ENCODE measurements around the gene TSPEAR.

The TSPEAR gene

DNA sequence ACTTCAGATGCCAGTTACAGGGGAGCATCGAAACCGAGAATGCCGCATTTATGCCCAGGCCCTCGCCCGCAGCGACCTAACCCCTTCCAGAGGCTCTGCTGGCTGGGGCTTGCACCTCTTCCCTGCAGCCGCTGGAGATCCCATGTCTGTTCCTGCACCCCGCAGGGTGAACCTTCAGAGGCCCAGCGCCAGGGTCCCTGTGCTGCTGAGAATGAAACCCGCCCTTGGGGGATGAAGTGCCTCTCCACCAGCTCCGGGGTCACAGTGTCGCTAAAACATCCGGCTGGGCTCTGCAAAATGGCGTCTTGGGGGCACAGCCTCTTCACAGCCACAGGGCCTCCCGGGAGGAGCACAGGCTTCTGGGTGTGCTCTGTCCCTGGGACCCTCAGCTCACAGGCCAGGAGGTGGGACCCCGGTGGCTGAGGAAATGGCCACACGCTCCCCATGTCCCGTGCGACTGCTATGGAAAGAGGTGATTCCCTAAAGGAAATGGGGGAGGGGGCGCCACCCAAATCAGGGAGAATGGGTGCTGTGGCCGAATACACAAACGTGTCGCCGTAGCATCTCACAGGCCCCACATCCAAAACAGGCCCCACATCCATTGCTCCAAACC is 39.9 kb upstream of the TSPEAR start:
- H3K4me3 Mint-ChIP-seq, result no peak overlapping the region
- H3K36me3 Mint-ChIP-seq (ENCODE audit: insufficient read depth), result peaks cover 4% of the 10 kb centered on the region
- ATAC-seq (replicated peaks) (no peak), DNase-seq (no peak)
- peaks cover 20 to 61% of the 10 kb centered on the region in 2 donors for H3K27me3 Mint-ChIP-seq
- H3K9me3 Mint-ChIP-seq, result no peaks in the 10 kb centered on the region
- H3K4me1 Mint-ChIP-seq (ENCODE audit: low read depth in 2 of 2), result no peaks in the 10 kb centered on the region
- H3K27ac Mint-ChIP-seq, result no peak overlapping the region

DNA sequence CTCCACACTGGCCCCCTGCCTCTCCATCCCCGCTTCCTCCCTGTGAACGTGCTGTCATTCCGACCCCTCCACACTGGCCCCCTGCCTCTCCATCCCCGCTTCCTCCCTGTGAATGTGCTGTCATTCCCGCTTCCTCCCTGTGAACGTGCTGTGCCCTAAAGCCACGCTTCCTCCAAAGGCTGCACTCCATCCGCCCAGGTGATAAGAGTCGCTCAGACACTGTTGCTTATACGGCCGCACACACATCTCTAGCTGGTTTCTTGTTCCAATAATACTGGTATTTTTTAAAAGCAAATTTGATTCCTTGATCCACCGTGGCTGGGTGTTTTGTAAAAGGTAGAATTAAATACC is 39.3 kb upstream of the TSPEAR start:
- H3K4me3 Mint-ChIP-seq, result no peak overlapping the region
- H3K36me3 Mint-ChIP-seq (ENCODE audit: insufficient read depth), result peaks cover 2% of the 10 kb centered on the region
- H3K4me1 Mint-ChIP-seq (ENCODE audit: low read depth in 2 of 2), result no peaks in the 10 kb centered on the region
- H3K27ac Mint-ChIP-seq, result no peak overlapping the region
- peaks cover 20 to 61% of the 10 kb centered on the region in 2 donors for H3K27me3 Mint-ChIP-seq
- no peaks in the 10 kb centered on the region for H3K9me3 Mint-ChIP-seq
- DNase-seq (no peak), ATAC-seq (replicated peaks) (no peak)

DNA sequence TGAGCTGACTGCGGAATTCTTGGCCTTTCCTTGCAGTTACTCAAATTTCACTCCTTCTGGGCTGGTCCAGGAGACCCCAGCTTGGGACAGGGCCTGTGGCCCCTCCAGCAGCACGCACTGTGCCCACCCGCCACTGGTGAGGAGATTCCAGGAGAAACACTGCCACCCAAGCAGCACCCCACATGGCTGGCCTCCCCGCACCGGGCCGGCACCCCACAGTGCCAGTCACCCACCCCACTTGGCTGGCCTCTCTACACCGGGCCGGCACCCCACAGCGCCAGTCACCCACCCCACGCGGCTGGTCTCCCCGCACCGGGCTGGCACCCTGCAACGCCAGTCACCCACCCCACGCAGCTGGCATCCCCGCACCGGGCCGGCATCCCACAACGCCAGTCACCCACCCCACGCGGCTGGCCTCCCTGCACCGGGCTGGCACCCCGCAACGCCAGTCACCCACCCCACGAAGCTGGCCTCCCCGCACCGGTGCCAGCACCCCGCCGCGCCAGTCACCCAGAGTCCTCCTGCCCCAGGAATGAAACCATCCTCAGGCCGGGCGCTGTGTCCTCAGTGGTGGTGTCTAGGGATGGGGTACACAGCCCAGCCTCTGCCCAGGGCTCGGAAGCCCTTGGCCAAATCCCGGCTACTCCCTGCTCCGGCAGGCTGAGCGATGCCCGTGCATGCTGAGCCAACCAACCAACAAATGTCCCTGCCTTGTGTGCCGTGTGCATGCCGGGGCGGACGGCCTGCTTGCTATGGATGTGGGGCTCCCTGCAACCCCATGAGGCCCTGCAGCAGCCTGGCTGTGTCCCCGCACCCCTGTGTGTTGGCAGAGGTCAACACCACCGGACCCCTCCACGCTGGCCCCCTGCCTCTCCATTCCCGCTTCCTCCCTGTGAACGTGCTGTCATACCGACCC is 38.6 kb upstream of the TSPEAR start:
- no peak overlapping the region for H3K27ac Mint-ChIP-seq
- DNase-seq (no peak), ATAC-seq (replicated peaks) (no peak)
- H3K9me3 Mint-ChIP-seq, result no peaks in the 10 kb centered on the region
- H3K36me3 Mint-ChIP-seq (ENCODE audit: insufficient read depth), result no peaks in the 10 kb centered on the region
- peaks cover 20 to 61% of the 10 kb centered on the region in 2 donors for H3K27me3 Mint-ChIP-seq
- no peak overlapping the region for H3K4me3 Mint-ChIP-seq
- H3K4me1 Mint-ChIP-seq (ENCODE audit: low read depth in 2 of 2), result no peaks in the 10 kb centered on the region

DNA sequence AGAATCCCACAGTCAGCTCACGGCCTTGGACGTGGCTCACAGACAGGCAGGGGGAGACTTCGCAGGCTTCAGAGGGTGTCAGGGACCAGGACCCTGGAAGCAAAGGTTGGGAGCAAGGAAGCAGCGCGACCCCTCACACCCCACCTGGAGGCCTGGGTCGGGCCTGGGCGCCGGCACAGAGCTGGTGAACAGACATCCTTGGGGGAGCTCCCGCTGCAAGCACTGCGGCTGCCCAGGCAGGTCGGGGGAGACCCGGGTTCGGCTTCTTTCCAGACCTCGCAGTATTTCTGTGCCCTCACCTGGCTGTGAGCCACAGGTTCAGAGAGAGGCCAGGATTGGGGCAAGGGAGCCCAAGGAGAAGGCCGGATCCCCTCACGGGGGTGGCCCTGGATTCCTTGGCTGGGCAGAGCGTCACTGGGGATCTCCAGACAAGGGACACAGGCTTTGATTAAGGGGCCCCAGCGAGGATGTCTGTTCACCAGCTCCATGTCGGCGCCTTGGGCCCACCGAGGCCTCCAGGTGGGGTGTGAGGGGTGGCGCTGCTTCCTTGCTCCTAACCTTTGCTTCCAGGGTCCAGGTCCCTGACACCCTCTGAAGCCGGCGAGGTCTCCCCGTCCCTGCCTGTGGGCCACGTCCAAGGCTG is 37.9 kb upstream of the TSPEAR start:
- DNase-seq, result no peak
- no peak overlapping the region for H3K4me3 Mint-ChIP-seq
- H3K27me3 Mint-ChIP-seq, result peaks cover 20 to 61% of the 10 kb centered on the region in 2 donors
- no peak for ATAC-seq (replicated peaks)
- no peak overlapping the region for H3K27ac Mint-ChIP-seq
- no peaks in the 10 kb centered on the region for H3K9me3 Mint-ChIP-seq
- no peaks in the 10 kb centered on the region for H3K4me1 Mint-ChIP-seq (ENCODE audit: low read depth in 2 of 2)
- no peaks in the 10 kb centered on the region for H3K36me3 Mint-ChIP-seq (ENCODE audit: insufficient read depth)

DNA sequence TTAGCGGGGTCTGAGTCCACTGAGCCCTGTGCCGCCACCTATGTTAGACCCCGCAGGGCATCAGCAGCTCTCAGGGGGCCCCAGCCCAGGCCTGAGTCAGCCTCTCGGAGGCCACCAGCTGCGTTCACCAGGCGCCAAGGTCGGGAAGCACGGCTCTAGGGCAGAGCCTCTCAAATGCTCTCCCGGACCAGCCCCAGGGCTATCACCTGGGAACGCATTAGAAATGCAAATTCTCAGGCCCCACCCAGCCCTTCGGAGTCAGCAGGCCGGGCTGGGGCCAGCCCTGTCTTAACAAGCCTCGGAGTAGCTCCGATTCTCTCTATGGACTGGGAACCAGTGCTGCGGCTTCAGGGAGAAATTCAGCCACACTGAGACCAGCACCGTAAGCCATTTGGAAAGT is 37.2 kb upstream of the TSPEAR start:
- Mint-ChIP-seq H3K9me3 (no peaks in the 10 kb centered on the region), H3K36me3 (ENCODE audit: insufficient read depth) (no peaks in the 10 kb centered on the region), H3K27me3 (peaks cover 20 to 60% of the 10 kb centered on the region in 2 donors), H3K4me1 (ENCODE audit: low read depth in 2 of 2) (no peaks in the 10 kb centered on the region), H3K27ac (no peak overlapping the region), H3K4me3 (no peak overlapping the region)
- no peak for DNase-seq
- no peak for ATAC-seq (replicated peaks)

DNA sequence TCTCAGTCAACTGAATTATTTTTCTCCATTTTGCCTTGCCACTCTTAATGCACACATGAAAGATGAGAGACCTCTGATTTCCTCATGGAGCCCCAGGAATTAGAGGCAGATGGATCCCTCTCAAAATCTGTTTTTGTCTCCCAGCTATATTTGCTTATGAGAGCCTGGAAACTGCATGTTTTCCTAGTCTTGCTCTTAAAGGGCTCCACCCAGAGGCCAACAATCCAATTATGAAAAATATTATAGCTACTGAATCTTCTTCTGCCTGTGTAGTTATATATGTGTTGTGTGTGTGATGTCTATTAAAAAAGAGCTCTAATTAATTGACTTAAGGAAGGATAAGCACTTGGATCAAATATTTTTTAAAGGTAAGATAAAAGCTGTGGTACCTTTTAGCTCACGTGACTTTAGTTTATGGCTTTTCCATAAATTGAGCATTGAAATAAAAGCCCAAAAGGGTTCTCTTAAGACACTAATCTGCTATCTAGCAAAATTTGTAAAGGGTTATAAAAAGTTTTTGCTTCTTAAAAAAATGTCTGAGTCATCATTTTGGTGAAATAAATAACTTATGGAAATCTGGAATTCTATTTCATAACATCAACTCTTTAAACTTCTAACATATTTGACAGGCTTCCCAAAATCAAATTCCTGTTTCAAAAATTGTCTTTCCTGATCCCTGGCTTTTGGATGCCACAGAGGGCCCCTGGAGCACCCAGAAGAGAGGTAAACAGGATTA is 31.2 kb upstream of the TSPEAR start:
- DNase-seq (peak in 1 of 3 experiments; percentile 16), ATAC-seq (replicated peaks) (no peak)
- peaks cover 3% of the 10 kb centered on the region for H3K36me3 Mint-ChIP-seq (ENCODE audit: insufficient read depth)
- H3K9me3 Mint-ChIP-seq, result no peaks in the 10 kb centered on the region
- peaks cover 0 to 5% of the 10 kb centered on the region in 2 donors for H3K27me3 Mint-ChIP-seq
- H3K4me3 Mint-ChIP-seq, result no peak overlapping the region
- H3K4me1 Mint-ChIP-seq (ENCODE audit: low read depth in 2 of 2), result peaks cover 1 to 5% of the 10 kb centered on the region in 2 donors
- no peak overlapping the region for H3K27ac Mint-ChIP-seq

DNA sequence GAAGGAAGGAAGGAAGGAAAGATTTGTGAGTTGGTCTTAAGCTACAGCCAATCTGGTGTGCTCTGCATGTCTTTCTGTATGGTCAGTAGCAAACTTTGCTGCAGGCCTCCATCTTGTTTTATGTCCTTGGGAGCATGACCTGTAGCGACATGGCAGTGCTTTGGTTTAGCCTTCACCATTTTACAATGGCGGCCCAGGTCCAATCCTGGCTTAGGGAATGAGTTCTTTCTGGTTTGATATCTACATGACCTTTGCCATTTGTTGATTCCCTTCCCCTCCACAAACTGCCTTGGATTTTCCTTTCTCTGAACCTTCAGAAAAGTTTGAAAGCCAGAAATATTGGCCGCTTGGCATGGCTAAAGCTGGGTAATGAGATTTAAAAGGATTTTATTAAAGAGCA is 30.5 kb upstream of the TSPEAR start:
- Mint-ChIP-seq H3K36me3 (ENCODE audit: insufficient read depth) (peaks cover 3% of the 10 kb centered on the region), H3K9me3 (no peaks in the 10 kb centered on the region), H3K4me1 (ENCODE audit: low read depth in 2 of 2) (peaks cover 4 to 5% of the 10 kb centered on the region in 2 donors), H3K27ac (no peak overlapping the region), H3K4me3 (no peak overlapping the region), H3K27me3 (no peaks in the 10 kb centered on the region)
- no peak for ATAC-seq (replicated peaks)
- DNase-seq, result no peak

DNA sequence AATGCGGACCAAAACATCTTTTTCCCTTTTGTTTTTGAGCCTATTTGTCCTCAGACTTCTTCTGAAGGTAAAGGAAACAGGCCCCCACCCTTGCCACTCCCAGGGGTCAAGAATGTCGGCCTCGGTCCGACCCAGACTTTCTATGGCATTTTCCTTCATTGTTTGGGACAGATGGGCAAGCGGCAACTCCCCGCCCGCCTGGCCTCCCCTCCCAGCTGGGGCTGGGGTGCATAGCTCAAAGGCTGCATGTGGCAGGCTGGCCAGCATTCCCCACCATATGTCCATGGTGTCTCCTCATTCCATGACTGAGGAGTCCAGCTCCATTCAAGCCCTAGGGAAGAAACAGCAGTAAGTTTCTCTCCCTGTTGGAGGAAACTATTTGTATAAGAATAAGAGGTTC is 29.4 kb upstream of the TSPEAR start:
- peaks cover 4 to 5% of the 10 kb centered on the region in 2 donors for H3K4me1 Mint-ChIP-seq (ENCODE audit: low read depth in 2 of 2)
- DNase-seq (no peak), ATAC-seq (replicated peaks) (no peak)
- peaks cover 3% of the 10 kb centered on the region for H3K36me3 Mint-ChIP-seq (ENCODE audit: insufficient read depth)
- peak overlapping the region in 1 of 2 donors; percentile 57 for H3K27ac Mint-ChIP-seq
- H3K9me3 Mint-ChIP-seq, result no peaks in the 10 kb centered on the region
- no peaks in the 10 kb centered on the region for H3K27me3 Mint-ChIP-seq
- H3K4me3 Mint-ChIP-seq, result no peak overlapping the region

DNA sequence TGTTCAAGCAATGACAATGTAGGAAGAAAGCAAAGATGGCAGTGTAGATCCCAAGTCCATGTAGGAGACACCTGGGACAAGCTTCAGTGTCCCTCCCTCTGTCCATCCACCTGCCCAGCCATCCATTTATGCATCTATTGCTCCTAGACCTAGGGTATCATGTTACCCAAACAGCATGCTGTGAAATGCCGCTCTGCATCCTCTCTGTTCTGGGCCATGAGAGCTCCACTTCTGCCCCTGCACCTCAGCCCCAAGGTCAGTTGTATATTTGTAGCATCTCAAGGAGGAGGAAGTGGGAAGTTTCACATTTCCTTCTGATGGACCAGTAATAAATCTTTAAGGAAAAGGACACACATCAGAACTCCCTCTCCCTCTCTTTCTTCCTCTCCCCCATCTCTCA is 27.9 kb upstream of the TSPEAR start:
- Mint-ChIP-seq H3K9me3 (no peaks in the 10 kb centered on the region), H3K36me3 (ENCODE audit: insufficient read depth) (peaks cover 3% of the 10 kb centered on the region), H3K27me3 (no peaks in the 10 kb centered on the region), H3K4me1 (ENCODE audit: low read depth in 2 of 2) (peaks cover 4 to 5% of the 10 kb centered on the region in 2 donors), H3K4me3 (no peak overlapping the region), H3K27ac (peak overlapping the region in 1 of 2 donors; percentile 53)
- ATAC-seq (replicated peaks) (no peak), DNase-seq (no peak)

DNA sequence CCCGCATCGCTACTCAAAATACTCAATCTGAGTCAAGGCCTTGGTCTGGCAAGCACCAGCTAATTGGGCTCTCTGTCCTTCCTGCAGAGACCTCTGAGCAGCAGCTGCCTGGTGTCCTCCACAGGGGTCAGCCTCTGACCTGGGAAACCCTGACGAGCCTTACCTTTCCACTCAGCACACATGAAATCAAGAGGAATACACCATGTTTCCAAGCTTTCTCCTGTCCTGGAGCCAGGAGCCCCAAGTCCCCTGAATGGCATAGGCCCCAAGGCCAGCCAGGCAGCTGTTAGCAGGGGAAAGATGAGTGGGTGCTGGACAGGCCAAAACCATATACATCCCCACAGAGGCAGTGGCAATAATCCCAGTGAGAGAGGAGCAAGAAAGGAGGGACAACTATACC is 27.2 kb upstream of the TSPEAR start:
- Mint-ChIP-seq H3K4me1 (ENCODE audit: low read depth in 2 of 2) (peaks cover 4 to 5% of the 10 kb centered on the region in 2 donors), H3K4me3 (no peak overlapping the region), H3K27me3 (peaks cover 0 to under 1% of the 10 kb centered on the region in 2 donors), H3K9me3 (no peaks in the 10 kb centered on the region), H3K36me3 (ENCODE audit: insufficient read depth) (peaks cover 3% of the 10 kb centered on the region), H3K27ac (no peak overlapping the region)
- ATAC-seq (replicated peaks) (no peak), DNase-seq (no peak)

DNA sequence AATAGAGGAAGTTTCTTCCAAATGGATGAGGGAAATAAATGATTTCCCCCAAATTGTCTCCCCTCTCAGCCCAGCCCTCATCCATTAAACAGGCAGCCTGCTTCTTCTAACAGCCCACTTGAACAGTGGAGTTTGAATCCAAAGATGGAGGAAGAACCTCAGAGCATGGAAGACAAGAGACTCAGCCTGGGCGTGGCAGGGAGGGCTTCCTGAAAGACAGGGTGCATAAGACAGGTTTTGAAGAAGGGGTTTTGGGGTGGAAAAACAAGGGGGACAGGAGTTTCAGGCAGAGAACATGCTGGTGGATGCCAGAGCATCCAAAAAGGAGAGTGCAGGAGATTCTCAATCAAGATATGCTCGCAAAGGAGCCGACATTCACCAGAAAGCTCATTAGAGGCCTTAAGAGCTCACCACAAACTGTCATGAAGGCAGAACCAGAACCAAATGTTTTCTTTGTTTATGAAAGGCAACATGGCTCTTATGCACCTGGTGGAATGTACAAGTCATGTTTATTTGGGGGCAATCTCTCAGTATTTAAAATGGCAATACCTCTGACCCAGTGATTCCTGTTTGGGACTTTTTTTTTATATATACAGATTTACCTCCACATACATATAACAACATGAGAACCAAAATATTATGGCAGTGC is 26.5 kb upstream of the TSPEAR start:
- no peak overlapping the region for H3K27ac Mint-ChIP-seq
- H3K9me3 Mint-ChIP-seq, result no peaks in the 10 kb centered on the region
- no peak for DNase-seq
- H3K27me3 Mint-ChIP-seq, result peaks cover 0 to 9% of the 10 kb centered on the region in 2 donors
- no peak for ATAC-seq (replicated peaks)
- no peak overlapping the region for H3K4me3 Mint-ChIP-seq
- peaks cover 3% of the 10 kb centered on the region for H3K36me3 Mint-ChIP-seq (ENCODE audit: insufficient read depth)
- H3K4me1 Mint-ChIP-seq (ENCODE audit: low read depth in 2 of 2), result peaks cover 4 to 5% of the 10 kb centered on the region in 2 donors

DNA sequence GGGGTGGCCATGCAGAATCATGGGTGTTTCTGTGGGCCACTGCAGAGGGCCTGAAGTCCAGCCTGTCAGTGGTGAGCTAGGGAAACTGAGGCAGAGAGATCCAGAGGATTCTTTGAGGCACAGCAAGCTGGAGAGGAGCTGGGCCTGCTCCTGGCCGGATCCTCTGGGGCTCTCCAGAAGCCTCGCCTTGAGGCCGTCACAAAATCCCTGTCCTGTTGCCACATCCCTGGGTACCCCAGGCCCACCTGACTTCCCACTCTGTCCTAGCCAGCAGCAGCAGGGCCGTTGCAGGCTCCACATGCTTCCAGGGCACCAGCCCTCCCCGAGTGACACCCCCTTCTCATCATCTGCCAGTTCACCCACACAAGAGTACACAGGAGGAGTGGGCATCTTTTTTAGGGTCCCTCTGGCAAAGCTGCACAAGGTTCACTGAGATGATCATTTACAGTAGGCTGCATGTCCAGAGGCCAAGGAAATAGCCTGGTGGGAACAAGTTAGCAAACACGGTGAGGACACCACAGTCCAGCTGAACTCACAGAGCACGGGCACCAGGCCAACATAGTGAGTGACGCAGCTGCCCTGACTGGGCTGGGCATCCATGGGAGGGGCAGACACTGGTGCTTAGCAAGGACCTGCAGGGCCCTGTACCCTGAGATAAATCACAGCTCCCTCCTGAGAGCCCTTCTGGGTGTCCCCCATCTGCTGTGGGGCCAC is 25.1 kb upstream of the TSPEAR start:
- ATAC-seq (replicated peaks) (no peak), DNase-seq (no peak)
- H3K36me3 Mint-ChIP-seq (ENCODE audit: insufficient read depth), result peaks cover 3% of the 10 kb centered on the region
- peaks cover 0 to 4% of the 10 kb centered on the region in 2 donors for H3K4me1 Mint-ChIP-seq (ENCODE audit: low read depth in 2 of 2)
- H3K9me3 Mint-ChIP-seq, result no peaks in the 10 kb centered on the region
- H3K4me3 Mint-ChIP-seq, result no peak overlapping the region
- peaks cover 8 to 21% of the 10 kb centered on the region in 2 donors for H3K27me3 Mint-ChIP-seq
- no peak overlapping the region for H3K27ac Mint-ChIP-seq

Measured in effector memory CD8-positive, alpha-beta T cell (primary cell).